ENCODE data around the gene MYCL.

The MYCL gene

DNA sequence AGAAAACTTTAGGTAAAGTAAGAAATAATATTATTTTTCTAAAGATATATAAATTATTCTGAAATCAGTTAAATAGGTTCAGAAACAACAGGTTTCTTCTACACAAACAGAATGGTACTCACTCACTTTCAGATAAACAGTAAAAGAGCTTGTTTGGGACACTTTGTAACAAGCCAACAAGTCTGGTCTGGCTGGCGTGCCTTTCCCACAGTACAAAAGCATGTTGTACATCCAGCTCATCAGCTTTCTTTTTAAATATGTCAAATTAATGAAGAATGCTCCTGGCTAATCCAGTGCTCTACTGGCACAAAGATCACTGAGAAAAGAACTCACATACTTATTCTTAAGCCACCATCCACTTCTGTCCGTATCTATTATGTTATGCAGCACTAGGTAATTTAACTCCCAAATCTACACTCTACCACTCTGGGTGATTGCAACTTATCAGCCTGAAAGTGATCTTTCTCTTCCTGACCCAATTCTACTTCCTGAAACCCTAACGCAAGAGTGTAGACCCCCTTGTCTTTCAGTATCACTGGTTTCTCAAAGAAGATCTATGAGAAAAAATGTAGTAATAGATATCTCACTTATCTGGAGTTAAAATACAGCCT, 51.0 kb downstream of the MYCL start:
- DNase-seq: no peak

DNA sequence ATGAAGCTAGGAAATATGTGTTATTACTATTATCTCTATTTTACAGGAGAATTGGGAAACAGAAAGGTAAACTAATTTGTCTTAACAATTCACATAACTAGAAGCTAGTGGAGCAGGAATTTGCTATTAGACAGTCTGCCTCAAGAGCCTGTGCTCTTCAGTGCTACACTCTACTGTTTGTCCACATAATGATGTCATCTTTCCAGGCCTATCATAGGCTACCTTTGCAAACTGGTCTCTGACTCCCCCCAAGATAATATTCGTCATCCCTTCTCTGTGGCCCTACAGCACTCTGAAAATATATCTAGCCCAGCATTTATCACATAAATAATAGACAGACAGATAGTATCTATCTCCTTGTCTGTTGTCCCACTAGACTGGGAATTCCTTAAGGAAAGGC, 52.5 kb downstream of the MYCL start:
- no peak for DNase-seq

DNA sequence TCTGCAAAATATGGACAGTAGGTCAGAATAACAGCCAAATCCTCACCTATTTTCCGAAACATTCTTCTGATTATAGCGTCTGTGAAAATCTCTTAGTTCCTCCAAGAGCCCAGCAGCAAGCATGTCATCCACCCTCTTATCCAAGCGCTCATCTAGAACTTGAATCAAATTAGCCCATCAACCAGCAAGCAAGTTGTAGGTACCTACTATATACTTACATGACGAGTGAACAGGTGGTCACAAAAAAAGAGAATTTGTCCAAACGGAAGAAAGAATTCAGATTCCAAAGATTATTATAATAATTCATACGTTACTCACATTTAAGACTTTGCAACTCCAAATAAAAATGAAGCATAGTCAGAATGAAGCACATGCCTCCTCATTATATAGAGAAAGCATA, 53.8 kb downstream of the MYCL start:
- DNase-seq: no peak

DNA sequence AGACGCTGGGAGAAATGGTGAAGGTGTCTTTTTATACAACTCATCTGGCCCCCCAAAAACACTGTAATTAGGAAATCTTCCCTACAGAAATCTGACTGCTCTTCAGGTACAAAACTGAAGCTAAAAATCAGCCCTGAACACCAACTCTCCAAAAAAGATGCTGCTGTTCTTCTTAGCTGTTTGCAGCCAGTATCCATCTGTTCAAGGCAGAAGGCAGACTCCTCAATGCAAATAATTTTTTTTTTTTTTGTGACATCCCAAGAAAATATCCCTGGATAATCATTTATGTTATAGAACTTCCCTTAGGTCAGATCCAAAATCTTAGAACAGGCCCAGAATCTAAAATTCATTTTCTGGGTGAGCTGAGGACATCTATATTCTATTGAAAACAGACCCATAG, 54.9 kb downstream of the MYCL start:
- DNase-seq: no peak

DNA sequence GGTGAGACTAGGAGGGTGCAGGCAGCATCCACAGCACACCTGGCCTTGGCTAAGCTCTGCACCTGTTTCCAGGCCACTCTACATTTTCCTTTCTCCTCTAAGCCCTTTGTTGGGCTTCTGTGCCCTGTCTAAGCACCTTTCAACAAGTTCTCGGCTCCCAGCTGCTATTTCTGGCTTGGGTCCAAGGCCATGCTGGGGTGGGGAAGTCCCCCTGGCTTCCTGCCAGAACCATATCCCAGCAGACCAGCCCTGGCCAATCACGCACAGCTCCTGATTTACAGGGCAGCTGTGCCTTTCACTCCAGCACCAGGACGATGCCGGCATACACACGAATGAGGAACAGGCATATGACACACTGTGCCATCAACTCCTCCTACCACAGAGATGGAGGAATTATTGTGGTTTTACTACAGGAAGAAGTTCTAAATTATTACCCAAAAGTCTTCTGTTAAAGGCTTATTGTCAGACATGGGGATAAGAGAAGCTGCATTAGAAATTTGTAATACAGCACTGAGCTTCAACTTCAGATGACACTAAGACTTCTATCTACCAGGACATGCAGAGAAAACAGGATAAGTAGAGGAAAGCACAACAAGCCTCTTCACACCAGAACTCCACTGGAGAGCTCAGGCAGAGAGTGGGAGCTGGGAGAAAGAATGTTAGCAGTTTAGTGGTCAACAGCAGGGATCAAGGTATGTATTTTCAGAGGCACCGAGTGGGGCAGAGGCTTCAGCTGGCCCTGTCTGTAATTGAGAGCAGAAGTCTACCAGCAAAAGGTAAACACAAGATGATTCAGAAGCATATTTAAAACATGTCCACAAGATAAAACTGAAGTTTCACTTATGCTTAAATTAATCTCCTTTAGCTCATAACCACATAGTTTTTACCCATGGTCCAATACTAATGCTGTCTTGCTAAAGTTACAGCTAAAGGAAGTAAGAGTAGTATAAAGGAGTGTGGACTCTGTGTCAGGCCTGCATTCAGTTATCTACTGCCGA, 55.8 kb downstream of the MYCL start:
- DNase-seq: peak; percentile 91
